PC-3 (cell line): ENCODE results near the gene LRBA. TPM values are rescaled to one million over a fixed set of nuclear protein-coding genes. Genes with fewer than 3 reads are reported as not detected.

ENCODE experiments used
- ATAC-seq: fragments of 200-7000 bp; cut with Tn5 transposase; 2 replicates; pipeline ENCODE4 v1.9.1; 2020; ENCODE audit warnings: mild to moderate bottlenecking, moderate library complexity
- BruUV-seq: library from RNA; stranded (reverse); fragments of 400-500 nt; replicated peaks from 2 replicates; lab custom pipeline; 2021; lab: Mats Ljungman, UMichigan
- CTCF ChIA-PET: fragments of 300-600 bp; sonication (Branson Sonifier 250); formaldehyde crosslinking; loops from one replicate; lab custom pipeline; 2022; ENCODE audit warnings: antibody characterized with exemption; lab: Charles Lee
- POLR2A ChIA-PET: fragments of 300-600 bp; sonication (Branson Sonifier 250); formaldehyde crosslinking; loops from one replicate; lab custom pipeline; 2022; ENCODE audit warnings: antibody characterized with exemption; ENCODE audit not compliant: unreplicated experiment; lab: Charles Lee
- DNase-seq: peaks from one replicate; pipeline ENCODE4 v3.0.0-alpha.2; 2015
- H2AFZ ChIP-seq: fragments of 300-600 bp; sonication (generic); 2 replicates; pipeline ENCODE4 v1.6.0; 2016; ENCODE audit warnings: antibody characterized with exemption, low read length
- H3F3A ChIP-seq: fragments of 300-600 bp; sonication (generic); one replicate; pipeline ENCODE4 v1.6.0; 2017; ENCODE audit warnings: antibody characterized with exemption, low read length, control low read depth, mild to moderate bottlenecking; ENCODE audit not compliant: unreplicated experiment
- H3K27ac ChIP-seq: fragments of 300-600 bp; sonication (generic); 2 replicates; pipeline ENCODE4 v1.5.1; 2016; ENCODE audit warnings: mild to moderate bottlenecking, low read length
- H3K27me3 ChIP-seq: fragments of 300-600 bp; sonication (generic); 2 replicates; pipeline ENCODE4 v1.6.1; 2016; ENCODE audit warnings: low read length, mixed read lengths
- H3K36me3 ChIP-seq: fragments of 300-600 bp; sonication (generic); 2 replicates; pipeline ENCODE4 v1.6.1; 2016; ENCODE audit warnings: low read depth, mixed run types, low read length, mixed read lengths
- H3K4me1 ChIP-seq: fragments of 300-600 bp; sonication (generic); 2 replicates; pipeline ENCODE4 v1.5.1; 2016; ENCODE audit warnings: low read length; ENCODE audit not compliant: insufficient read depth
- H3K4me2 ChIP-seq: fragments of 300-600 bp; sonication (generic); 2 replicates; pipeline ENCODE4 v1.6.0; 2016; ENCODE audit warnings: low read length
- H3K4me3 ChIP-seq: fragments of 300-600 bp; sonication (generic); 2 replicates; pipeline ENCODE4 v1.5.1; 2016; ENCODE audit warnings: mild to moderate bottlenecking, low read length, mixed read lengths
- H3K79me2 ChIP-seq: fragments of 300-600 bp; sonication (generic); 2 replicates; pipeline ENCODE4 v1.6.1; 2017; ENCODE audit warnings: low read length, mixed read lengths
- H3K9ac ChIP-seq: fragments of 300-600 bp; sonication (generic); 2 replicates; pipeline ENCODE4 v1.6.0; 2016; ENCODE audit warnings: mild to moderate bottlenecking, low read length
- H3K9me2 ChIP-seq: fragments of 300-600 bp; sonication (generic); replicated peaks from 2 replicates; pipeline ENCODE4 v1.6.1; 2016; ENCODE audit warnings: mixed run types, low read length, mixed read lengths
- H3K9me3 ChIP-seq: fragments of 300-600 bp; sonication (generic); 2 replicates; pipeline ENCODE4 v1.6.1; 2016; ENCODE audit warnings: low read length, mixed read lengths
- H4K20me1 ChIP-seq: fragments of 300-600 bp; sonication (generic); 2 replicates; pipeline ENCODE4 v1.6.1; 2016; ENCODE audit warnings: low read length, mixed read lengths
- CTCF ChIP-seq: fragments of 300-600 bp; sonication (generic); conservative IDR thresholded peaks from 2 replicates; pipeline ENCODE4 v1.5.1; 2017; ENCODE audit warnings: antibody characterized with exemption, low read depth, mild to moderate bottlenecking, low read length
- EZH2 ChIP-seq: fragments of 300-600 bp; sonication (generic); IDR thresholded peaks from one replicate; pipeline ENCODE4 v1.6.1; 2017; ENCODE audit warnings: antibody characterized with exemption, mild to moderate bottlenecking, low read length; ENCODE audit not compliant: unreplicated experiment
- EZH2phosphoT487 ChIP-seq: fragments of 300-600 bp; sonication (generic); IDR thresholded peaks from 2 replicates; pipeline ENCODE4 v1.6.1; 2018; ENCODE audit warnings: mild to moderate bottlenecking, antibody characterized with exemption, low read length, borderline replicate concordance
- intact Hi-C: fragments of 100-400 bp; cut with micrococcal nuclease; formaldehyde crosslinking; loops from 2 replicates; pipeline ENCODE4 v1.9.0; 2023
- total RNA-seq: library from RNA; depleted of rRNA; stranded (reverse); fragments of >200 nt; gene quantifications from 2 replicates; pipeline ENCODE4 v1.2.3, GENCODE V29; 2014

Gene LRBA
- total RNA-seq, 1 experiment from 2014 or later: 40.8 TPM

DNA sequence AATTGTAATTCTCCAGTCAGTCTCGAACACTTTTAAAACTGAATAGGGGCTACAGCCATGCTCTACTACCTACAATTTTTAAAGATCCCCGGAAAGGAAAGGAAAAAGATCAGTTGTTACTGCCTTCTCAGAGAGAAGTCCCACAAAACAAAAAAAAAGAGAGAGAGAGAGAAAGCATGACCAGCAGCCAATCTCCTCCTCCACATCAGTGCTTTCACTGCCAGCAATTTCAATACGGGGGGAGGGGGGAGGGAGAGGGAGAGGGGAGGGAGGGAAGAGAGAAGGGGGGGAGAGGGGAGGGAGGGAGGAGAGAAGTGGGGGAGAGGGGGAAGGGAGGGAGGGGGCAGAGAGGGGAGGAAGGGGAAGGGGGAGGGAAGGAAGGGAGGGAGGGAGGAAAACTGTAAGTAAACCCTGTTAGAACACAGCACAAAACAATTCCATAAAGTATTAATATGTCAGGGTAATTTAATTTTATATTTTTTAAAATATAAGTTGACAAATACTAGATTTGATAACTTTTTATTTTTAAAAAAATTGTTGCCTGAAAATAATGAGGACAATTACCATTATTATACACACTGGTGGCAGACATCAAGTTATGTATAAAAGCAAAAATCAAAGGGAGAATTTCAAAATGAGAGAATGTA is 108.0 kb downstream of the LRBA start:
- intact Hi-C loops: no loop called here
- ChIA-PET POLR2A (no interaction called here), CTCF (no interaction called here)
- Histone ChIP-seq H2AFZ (no peak overlapping the region), H3K4me1 (no peaks in the 10 kb centered on the region), H4K20me1 (no peaks in the 10 kb centered on the region), H3K27me3 (no peaks in the 10 kb centered on the region), H3K9me2 (no peaks in the 10 kb centered on the region), H3K9ac (no peak overlapping the region), H3K79me2 (no peaks in the 10 kb centered on the region), H3K4me3 (no peak overlapping the region), H3K36me3 (peaks cover 12% of the 10 kb centered on the region), H3K27ac (no peak overlapping the region), H3K9me3 (no peaks in the 10 kb centered on the region), H3K4me2 (no peak overlapping the region), H3F3A (no peaks in the 10 kb centered on the region)
- no peak for DNase-seq
- ATAC-seq: no peak
- BruUV-seq: no TSS peak
- TF ChIP-seq CTCF: no peak
- no peak for TF ChIP-seq EZH2phosphoT487
- no peak for TF ChIP-seq EZH2

- DNase-seq (no peak), ATAC-seq (no peak)
- no peaks in the 10 kb centered on the region for H3K4me1 ChIP-seq
- no peaks in the 10 kb centered on the region for H3K79me2 ChIP-seq
- no peak for TF ChIP-seq EZH2phosphoT487
- no peak for TF ChIP-seq EZH2
- no peak for TF ChIP-seq CTCF
- H3K9me2 ChIP-seq: no peaks in the 10 kb centered on the region
- no peaks in the 10 kb centered on the region for H3K27me3 ChIP-seq
- H3K4me3 ChIP-seq: no peak overlapping the region
- H2AFZ ChIP-seq: no peak overlapping the region
- no peaks in the 10 kb centered on the region for H4K20me1 ChIP-seq
- ChIA-PET CTCF (no interaction called here), POLR2A (no interaction called here)
- BruUV-seq: no TSS peak
- H3K4me2 ChIP-seq: no peak overlapping the region
- no peak overlapping the region for H3K27ac ChIP-seq
- no peak overlapping the region for H3K9ac ChIP-seq
- intact Hi-C loops: no loop called here
- H3K36me3 ChIP-seq: no peaks in the 10 kb centered on the region
- H3F3A ChIP-seq: no peaks in the 10 kb centered on the region
- no peaks in the 10 kb centered on the region for H3K9me3 ChIP-seq
Observed at GRCh38 chr4:150904671-150905070, 110.4 kb downstream of the LRBA start.

- CTCF ChIA-PET: no interaction called here
Observed at GRCh38 chr4:150903603-150904002, 111.5 kb downstream of the LRBA start.

More at GRCh38 chr4:150903603-150904002, 111.5 kb downstream of the LRBA start:
- Histone ChIP-seq H3K9ac (no peak overlapping the region), H3K36me3 (no peaks in the 10 kb centered on the region), H3K79me2 (no peaks in the 10 kb centered on the region), H3K9me2 (no peaks in the 10 kb centered on the region), H3K4me1 (no peaks in the 10 kb centered on the region), H4K20me1 (no peaks in the 10 kb centered on the region), H3K27me3 (no peaks in the 10 kb centered on the region), H3K4me3 (no peak overlapping the region), H3K4me2 (no peak overlapping the region), H3K9me3 (no peaks in the 10 kb centered on the region), H3K27ac (no peak overlapping the region), H2AFZ (no peak overlapping the region), H3F3A (no peaks in the 10 kb centered on the region)
- TF ChIP-seq EZH2: no peak
- no peak for TF ChIP-seq CTCF
- TF ChIP-seq EZH2phosphoT487: no peak
- BruUV-seq: no TSS peak
- intact Hi-C loops: no loop called here
- DNase-seq (no peak), ATAC-seq (no peak)
- POLR2A ChIA-PET: no interaction called here
